ENCODE results near the gene SBK2.

GRCh38 chr19:55500368-55500952 is 36.5 kb downstream of the SBK2 start:
- TF ChIP-seq CTCF (IDR thresholded peaks at IDR 0.05) (no peak), POLR2A (IDR thresholded peaks at IDR 0.05) (no peak)
